Progenitor cell of endocrine pancreas (in vitro differentiated cells): ENCODE results near the gene SLC4A7. TPM values are rescaled to one million over a fixed set of nuclear protein-coding genes. Genes with fewer than 3 reads are reported as not detected.
A peak's percentile ranks its signal among the peaks of the same experiment; 100 is the strongest.
"Not testable (repeated sequence)": the region's sequence is repeated elsewhere in the genome, so short reads cannot be mapped to it uniquely, and the experiment has no call there.

Experiments
- DNase-seq: peaks from one replicate; pipeline ENCODE4 v3.0.0; 2021; ENCODE audit warnings: low spot score; ENCODE audit not compliant: unreplicated experiment
- H3K27ac Mint-ChIP-seq: 2 replicates; pipeline ENCODE4 v1.8.0; 2021; ENCODE audit warnings: mild to moderate bottlenecking, moderate library complexity, mixed read lengths
- H3K27me3 Mint-ChIP-seq: 2 replicates; pipeline ENCODE4 v1.8.0; 2021; ENCODE audit warnings: mixed read lengths
- H3K36me3 Mint-ChIP-seq: 2 replicates; pipeline ENCODE4 v1.8.0; 2022; ENCODE audit warnings: mixed read lengths; ENCODE audit not compliant: insufficient read depth
- H3K4me1 Mint-ChIP-seq: 2 replicates; pipeline ENCODE4 v1.8.0; 2021; ENCODE audit warnings: low read depth, mixed read lengths
- H3K4me3 Mint-ChIP-seq: 2 replicates; pipeline ENCODE4 v1.8.0; 2021; ENCODE audit warnings: low read depth, mild to moderate bottlenecking, moderate library complexity, mixed read lengths
- H3K9me3 Mint-ChIP-seq: 2 replicates; pipeline ENCODE4 v1.8.0; 2021; ENCODE audit warnings: low read depth, mixed read lengths
- long read RNA-seq: library from polyadenylated mRNA; unstranded; transcript quantifications from one replicate; pipeline ENCODE4 v2.0.0, GENCODE V29; 2020
- total RNA-seq: library from RNA; stranded (reverse); gene quantifications from 2 replicates; pipeline ENCODE4 v1.2.1, GENCODE V29; 2021
- TF ChIP-seq, protein P1 (sequence below): fragments of 200-600 bp; sonication (generic); IDR thresholded peaks from one replicate; pipeline ENCODE4 v1.5.0; 2021; ENCODE audit warnings: antibody characterized with exemption, mild to moderate bottlenecking; ENCODE audit not compliant: unreplicated experiment

SLC4A7 gene
- total RNA-seq: 67.0 and 69.7 TPM in 2 replicates
- long read RNA-seq, partial matches to known transcripts: 10 of 22 reads
- long read RNA-seq, other reads (novel, unspliced or antisense): 12 of 22 reads

DNA sequence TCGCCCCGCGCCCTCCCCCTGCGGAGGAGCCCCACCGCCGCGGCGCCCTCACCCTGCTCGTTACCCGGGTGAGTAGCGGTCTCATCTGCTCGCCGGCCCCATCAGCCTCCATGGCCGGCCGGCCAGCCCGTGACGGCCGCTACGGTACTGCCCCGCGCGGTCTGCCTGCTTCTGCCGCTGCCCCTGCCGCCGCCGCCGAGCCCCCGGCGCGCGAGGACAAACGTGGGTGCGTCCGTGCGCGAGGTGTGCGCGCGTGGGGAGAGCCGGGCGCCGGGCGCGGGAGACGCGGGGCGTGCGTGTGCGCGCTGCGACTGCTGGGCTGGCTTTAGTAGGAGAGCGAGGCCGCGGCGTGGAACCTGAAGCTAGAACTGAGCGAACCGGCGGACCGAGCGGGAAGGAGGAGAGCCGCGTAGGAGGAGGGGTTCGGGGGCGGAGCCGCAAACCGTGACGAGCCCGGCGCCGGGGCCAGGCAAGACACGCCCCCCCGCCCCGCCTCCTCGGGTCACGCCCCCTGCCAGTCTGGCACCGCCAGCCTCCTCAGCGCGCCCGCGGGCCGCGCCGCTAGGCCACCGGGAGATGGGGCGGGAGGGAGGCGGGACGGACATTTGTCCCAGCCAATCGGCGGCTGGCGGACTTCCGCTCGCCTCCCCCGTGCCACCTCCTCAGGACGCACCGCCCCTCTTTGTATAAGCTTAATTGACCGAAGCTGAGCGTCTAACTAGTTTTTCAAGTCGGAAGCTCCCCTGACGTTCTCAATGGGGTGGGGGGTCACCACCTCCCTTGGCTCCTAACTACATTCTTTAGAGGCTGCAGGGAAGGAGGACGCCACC is at the start of gene SLC4A7:
Gene SLC4A7 (minus strand): TSS at position 370 of the 830 bp plus-strand sequence. CDS start 258 bp downstream, at position 112.
- Mint-ChIP-seq H3K27ac (peak within 1 kb of the TSS; percentile 96), H3K27me3 (no peaks in the 10 kb centered on the region), H3K4me3 (peak within 1 kb of the TSS; percentile 94), H3K36me3 (peaks cover 4% of the 10 kb centered on the region), H3K9me3 (no peaks in the 10 kb centered on the region), H3K4me1 (peaks cover 18% of the 10 kb centered on the region)
- DNase-seq: peak; percentile 99
- TF ChIP-seq, protein P1, sequence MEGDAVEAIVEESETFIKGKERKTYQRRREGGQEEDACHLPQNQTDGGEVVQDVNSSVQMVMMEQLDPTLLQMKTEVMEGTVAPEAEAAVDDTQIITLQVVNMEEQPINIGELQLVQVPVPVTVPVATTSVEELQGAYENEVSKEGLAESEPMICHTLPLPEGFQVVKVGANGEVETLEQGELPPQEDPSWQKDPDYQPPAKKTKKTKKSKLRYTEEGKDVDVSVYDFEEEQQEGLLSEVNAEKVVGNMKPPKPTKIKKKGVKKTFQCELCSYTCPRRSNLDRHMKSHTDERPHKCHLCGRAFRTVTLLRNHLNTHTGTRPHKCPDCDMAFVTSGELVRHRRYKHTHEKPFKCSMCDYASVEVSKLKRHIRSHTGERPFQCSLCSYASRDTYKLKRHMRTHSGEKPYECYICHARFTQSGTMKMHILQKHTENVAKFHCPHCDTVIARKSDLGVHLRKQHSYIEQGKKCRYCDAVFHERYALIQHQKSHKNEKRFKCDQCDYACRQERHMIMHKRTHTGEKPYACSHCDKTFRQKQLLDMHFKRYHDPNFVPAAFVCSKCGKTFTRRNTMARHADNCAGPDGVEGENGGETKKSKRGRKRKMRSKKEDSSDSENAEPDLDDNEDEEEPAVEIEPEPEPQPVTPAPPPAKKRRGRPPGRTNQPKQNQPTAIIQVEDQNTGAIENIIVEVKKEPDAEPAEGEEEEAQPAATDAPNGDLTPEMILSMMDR: no peak

DNA sequence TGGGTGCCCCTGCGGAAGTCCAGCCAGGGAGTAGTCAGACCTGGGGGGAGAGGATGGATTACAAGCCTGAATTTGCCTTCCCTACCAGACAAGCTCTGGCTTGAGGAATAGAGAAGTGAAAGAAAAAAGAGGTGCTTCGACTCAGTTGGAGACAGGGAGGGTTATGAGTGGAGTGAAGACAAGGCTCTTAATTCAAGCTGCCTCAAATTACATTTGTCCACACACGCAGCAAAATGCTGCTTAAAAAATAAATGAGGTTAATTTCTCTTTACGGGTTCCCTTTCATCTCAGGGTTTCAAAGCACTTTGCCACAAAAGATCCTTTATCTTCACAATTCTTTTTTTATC is 49.0 kb upstream of the SLC4A7 start:
- H3K4me1 Mint-ChIP-seq: peaks cover 19% of the 10 kb centered on the region

DNA sequence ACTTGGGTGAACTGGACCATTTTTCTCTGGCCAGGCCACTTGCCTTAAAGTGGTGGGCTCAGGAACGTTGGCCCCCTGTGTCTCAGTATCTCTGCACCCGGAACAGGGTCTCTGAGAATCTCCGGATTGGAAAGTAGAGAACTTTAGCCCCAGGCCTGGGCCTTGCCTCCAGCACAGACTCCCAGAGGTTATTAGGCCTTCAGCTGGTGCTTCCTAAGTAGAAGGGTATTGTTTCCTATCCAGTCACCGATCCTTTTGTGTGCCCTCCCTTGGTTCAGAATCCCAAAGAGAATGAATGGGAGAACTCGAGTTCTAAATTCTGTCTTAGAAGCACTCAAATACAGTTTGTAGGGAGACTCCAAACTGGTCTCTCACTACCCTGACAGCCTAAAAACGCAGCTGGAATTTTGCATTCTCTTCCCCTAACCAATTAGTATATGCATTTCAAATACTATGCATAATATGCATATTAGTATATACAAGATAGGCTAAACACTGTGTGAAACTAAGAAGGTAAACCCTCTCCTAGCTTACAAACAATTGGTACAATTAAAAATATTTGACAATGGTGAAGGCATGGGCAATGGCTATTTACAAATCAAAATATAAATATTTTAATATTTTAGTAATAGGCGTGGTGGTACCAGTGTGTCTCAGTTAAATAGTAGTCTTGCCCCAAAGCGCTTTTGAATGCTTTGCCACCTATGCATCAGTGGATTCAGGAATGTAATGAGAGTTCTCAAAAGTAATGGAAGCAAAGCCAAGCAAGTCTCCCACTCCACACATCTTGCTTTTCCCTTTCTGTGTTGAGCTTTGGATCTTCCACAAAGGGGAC is 48.5 kb upstream of the SLC4A7 start:
- no peaks in the 10 kb centered on the region for H3K27me3 Mint-ChIP-seq
- no peak overlapping the region for H3K27ac Mint-ChIP-seq

More for the DNA sequence above, 49.0 kb upstream of the SLC4A7 start:
- TF ChIP-seq, protein P1: no peak
- Mint-ChIP-seq H3K27ac (no peak overlapping the region), H3K27me3 (no peaks in the 10 kb centered on the region), H3K9me3 (no peaks in the 10 kb centered on the region), H3K36me3 (no peaks in the 10 kb centered on the region), H3K4me3 (no peak overlapping the region)
- no peak for DNase-seq

DNA sequence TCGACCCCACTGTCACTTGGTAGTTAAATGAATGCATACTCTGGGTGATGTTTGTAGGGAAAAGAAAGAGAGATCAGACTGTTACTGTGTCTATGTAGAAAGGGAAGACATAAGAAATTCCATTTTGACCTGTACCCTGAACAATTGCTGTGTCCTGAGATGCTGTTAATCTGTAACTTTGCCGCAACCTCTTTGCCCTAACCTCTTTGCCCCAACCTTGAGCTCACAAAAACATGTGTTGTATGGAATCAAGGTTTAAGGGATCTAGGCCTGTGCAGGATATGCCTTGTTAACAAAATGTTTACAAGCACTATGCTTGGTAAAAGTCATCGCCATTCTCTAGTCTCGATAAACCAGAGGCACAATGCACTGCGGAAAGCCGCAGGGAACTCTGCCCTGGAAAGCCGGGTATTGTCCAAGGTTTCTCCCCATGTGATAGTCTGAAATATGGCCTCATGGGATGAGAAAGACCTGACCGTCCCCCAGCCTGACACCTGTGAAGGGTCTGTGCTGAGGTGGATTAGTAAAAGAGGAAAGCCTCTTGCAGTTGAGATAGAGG is 47.1 kb upstream of the SLC4A7 start:
- DNase-seq, H3K4me3 Mint-ChIP-seq, H3K27ac Mint-ChIP-seq, H3K9me3 Mint-ChIP-seq, H3K27me3 Mint-ChIP-seq, H3K36me3 Mint-ChIP-seq: not testable (repeated sequence)
- peaks cover 19% of the 10 kb centered on the region for H3K4me1 Mint-ChIP-seq

More for the DNA sequence above, 48.5 kb upstream of the SLC4A7 start:
- H3K9me3 Mint-ChIP-seq: no peaks in the 10 kb centered on the region
- DNase-seq: no peak
- H3K36me3 Mint-ChIP-seq: no peaks in the 10 kb centered on the region
- H3K4me3 Mint-ChIP-seq: no peak overlapping the region
- TF ChIP-seq, protein P1: no peak
- peaks cover 19% of the 10 kb centered on the region for H3K4me1 Mint-ChIP-seq

DNA sequence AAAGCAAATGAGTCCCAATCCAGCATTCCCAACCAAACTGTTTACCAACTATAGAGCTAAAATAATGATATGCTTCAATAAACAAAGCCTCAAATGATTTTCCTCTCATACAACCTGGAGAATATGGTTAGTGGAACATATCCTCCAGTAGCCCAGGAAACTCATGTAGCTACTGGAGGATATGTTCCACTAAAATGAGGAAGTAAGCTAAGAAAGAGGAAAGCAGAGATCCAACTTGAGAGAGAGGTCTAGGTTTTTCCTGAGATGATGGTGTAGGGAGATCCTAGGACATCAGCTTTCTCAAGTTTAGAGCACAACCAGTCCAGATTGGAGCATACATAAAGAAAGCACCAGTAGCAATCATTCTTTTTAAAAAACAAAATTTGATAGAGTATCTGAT is 44.6 kb upstream of the SLC4A7 start:
- peaks cover 15% of the 10 kb centered on the region for H3K4me1 Mint-ChIP-seq
- H3K4me3 Mint-ChIP-seq: no peak overlapping the region
- H3K27ac Mint-ChIP-seq: no peak overlapping the region
- no peaks in the 10 kb centered on the region for H3K9me3 Mint-ChIP-seq
- H3K36me3 Mint-ChIP-seq: no peaks in the 10 kb centered on the region
- no peak for DNase-seq
- TF ChIP-seq, protein P1: no peak
- H3K27me3 Mint-ChIP-seq: no peaks in the 10 kb centered on the region
